DMS53 treated with DMSO at 0.1 percent for 48 hours (cell line): ENCODE results near the gene MFSD6.

Source experiments
- DNase-seq: peaks from one replicate; lab custom pipeline; 2025; ENCODE audit not compliant: unreplicated experiment; lab: John Stamatoyannopoulos, UW

MFSD6 gene

DNA sequence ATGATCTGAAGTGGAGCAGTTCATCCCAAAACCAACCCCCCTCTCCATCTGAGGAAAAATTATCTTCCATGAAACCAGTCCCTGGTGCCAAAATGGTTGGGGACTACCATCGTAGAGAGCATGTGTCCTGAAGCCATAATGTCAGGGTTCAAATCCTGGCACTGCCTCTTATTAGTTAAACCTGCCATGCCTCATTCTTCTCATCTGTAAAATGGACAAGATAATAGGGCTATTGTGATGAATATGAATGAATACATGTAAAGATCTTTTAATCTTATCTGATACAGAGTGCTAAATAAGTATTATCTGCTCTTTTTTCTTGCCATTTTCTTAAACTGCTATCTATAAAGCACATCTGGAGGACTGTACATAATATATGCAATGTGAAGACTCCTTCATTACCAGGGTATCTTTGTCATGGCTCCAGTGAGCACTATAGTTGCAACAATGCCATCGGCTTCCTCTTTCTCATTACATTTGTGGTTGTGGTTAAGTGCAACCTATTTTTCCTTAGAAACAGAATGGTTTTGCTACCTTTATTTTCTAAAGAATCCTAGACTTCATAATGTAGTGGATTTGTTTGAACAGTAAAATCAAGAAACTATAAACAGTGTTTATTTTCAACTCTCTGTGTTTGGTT is 27.0 kb downstream of the MFSD6 start:
- no peak for DNase-seq

DNA sequence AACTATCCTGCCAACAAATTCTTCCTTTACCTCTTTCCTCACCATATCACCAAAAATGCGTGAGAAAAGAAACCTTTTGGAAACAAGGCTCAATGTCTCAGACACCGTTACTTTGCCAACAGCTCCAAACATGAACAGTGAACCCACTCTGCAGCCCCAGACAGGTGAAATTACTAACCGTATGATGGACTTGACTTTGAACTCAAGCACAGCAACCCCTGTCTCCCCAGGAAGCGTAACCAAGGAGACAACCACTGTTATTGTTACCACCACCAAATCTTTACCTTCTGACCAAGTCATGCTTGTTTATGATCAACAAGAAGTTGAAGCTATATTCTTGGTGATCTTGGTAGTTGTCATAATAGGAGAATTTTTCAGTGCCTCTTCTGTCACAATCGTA is 28.4 kb downstream of the MFSD6 start:
- no peak for DNase-seq

DNA sequence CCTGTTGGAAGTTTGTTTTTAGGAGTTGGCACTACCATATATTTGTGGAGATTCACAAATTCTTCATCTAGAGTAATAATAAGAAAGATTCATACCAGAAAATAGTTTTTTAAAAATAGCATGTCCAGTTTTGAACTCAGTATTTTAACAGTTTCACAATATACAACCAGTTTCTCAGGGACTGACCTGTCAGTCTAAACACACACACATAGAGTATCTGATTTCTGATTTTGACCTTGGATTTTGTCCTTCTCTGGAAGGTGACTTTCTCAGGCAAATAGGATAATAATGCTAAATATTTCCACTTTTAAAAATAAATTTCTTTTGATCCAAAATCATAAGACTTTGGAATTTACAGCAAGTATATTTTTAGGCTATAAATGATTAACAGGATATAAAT is 32.0 kb downstream of the MFSD6 start:
- no peak for DNase-seq

DNA sequence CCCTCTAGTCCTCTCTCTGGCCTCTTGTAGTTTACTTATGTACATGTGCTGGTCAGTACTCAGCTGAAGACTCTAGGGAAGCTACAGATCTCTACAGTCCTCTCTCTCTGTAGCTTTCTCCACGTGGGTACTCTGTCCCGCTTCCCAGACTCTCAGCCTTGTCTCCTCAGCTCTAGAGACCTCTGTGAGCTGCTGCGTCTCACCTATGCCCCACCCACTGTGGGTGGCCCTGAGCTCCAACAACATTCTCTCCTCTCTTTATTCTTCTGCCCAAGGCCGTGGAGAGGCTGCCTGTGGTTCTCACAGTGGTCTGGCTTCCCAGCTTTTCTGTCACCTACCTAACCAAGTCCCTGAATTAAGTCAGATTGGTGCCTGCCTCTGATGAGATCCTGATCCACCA is 33.4 kb downstream of the MFSD6 start:
- no peak for DNase-seq

DNA sequence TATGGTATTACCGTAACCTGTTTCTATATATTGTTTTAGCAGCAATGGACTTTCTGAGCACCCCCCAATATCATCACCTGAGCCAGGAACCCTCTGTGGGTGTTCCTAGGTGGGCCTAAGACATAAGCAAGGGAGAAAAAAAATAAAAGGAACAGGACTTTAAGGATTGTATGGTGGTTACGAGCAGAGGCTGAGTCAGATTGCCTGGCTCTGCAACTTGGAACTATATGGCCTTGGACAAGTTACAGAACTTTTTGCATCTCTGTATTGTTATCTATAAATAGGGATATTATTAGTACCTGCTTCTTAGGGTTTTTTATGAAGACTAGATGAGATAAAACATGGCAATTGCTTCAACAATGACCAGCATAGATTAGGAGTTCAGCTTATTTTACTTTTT is 34.9 kb downstream of the MFSD6 start:
- DNase-seq = no peak

DNA sequence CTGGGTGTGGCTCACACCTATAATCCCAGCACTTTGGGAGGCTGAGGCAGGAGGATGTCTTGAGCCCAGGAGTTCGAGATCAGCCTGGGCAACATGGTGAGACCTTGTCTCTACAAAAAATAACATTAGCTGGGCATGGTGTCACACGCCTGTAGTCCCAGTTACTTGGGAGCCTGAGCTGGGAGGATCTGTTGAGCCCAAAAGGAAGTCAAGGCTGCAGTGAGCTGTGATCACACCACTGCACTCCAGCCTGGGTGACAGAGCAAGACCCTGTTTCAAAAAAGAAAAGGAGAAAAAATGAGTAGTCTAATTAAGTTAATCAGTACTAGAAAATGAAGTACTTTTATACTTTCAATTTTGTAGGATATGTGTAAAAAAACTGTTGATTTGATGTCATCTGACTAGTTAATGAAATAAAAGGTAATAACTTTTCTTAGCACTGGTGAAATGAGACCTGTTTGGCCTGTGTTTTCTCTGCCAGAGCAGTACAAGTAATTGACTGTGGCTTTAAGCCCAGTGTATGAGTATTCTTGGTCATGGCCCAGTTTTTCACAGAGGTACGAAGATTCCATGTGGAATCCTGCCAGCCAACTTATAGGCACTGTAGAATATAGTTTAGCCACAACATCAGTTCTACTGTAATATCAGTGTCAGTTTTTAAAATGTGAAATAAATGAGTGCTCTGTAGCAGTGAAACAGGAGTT is 35.8 kb downstream of the MFSD6 start:
- DNase-seq = no peak

DNA sequence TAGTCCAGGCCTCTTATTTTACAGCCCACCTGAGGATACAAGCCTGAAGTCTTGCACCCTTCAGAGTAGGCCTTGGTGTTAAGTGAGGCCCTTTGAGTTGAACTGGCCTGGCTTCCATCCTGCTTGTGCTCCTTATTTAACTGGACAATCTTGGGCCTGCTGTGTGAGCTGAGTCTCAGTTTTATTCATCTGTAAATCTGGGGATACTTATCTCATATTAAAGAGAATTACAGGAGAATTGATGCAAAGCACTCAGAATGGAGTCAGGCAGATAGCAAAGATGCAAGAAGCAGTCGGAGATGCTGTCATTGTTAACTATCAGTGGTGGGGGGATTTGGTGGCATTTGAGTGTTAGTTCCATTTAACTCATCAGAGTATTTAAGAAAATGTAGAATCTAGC is 36.8 kb downstream of the MFSD6 start:
- DNase-seq = no peak

DNA sequence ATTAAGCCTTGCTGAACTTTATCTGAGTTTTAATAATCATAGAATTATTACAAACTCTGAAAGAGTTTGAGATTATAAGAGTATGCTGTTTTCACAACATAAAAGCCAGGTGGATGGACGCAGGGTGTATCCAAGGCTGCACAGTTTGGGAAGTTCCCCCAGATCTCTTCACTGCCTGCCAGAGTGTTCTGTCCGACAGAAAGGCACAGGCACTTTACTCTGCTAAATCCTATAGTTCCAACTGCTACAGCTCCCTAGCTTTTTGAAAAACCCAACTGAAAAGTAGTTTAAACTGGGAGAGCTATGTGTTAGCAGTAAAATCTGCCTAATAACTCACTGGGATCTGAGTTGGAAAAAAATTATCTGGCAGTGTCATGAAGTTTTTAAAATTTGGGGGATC is 38.0 kb downstream of the MFSD6 start:
- DNase-seq = no peak

DNA sequence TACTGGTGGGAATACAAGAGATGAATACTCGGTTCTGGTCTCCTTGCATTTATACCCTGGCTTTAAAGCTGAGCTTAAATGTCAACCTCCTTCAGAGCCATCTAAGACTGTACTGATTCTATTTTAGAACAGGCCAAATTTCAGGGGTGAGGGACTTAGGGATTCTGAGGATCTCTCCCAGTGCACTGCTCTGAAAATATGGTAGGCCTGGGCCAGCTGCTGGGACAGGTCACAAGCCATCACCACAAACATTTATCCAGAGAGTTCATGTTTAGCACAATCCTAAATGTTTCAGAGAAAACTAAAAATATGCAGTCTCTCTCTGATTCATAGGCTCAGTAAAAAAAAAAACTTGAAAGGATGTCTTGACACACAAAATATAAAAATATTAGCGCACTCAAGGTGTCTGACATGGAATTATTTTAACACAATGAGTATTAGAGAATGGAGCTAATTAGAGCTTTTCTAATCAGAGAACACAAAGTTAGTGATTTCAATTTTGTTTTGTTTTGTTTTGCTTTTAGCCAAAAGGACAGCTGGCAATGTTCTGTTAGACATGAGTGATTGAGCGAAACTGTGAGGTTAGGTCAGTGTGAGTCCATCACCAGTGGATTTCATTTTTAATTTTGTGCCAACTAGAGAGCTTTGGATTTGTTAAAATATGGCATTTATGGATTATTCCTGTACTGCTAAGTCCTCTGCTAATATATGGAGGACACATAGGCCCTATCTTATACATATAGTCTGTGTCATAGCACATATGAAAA is 38.8 kb downstream of the MFSD6 start:
- DNase-seq = no peak

DNA sequence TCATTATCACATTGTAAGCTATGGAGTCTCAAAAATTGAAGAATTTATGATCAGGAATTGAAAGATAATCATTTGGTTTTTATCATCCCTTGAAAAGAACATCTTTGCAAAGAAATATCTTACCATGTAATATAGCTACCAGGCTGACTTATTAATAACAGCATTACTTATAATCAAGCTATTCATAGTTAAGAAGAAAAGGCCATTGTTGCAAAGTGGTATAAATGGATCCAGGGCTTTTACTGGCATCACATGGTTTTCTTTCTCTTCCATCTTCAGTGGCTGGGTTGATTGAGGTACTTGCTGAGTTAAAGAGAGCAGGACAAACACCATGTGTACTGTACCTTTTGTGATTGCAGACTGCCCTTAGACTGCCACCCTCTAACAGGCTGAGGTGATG is 39.6 kb downstream of the MFSD6 start:
- DNase-seq = no peak

DNA sequence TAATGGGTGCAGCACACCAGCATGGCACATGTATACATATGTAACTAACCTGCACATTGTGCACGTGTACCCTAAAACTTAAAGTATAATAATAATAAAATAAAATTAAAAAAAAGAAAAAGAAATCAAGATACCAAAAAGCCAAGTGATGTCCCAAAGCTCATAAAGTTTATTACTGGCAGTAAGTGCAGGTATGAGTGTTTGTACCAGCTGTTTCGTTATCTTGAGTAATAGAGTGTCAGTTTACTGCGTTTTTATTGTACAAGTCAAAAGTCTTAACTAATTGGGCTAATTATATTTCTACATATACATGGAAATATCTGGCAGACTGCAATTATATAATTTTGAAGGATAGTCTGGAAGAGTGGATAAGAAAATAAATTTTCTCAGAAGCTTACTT is 41.8 kb downstream of the MFSD6 start:
- no peak for DNase-seq

DNA sequence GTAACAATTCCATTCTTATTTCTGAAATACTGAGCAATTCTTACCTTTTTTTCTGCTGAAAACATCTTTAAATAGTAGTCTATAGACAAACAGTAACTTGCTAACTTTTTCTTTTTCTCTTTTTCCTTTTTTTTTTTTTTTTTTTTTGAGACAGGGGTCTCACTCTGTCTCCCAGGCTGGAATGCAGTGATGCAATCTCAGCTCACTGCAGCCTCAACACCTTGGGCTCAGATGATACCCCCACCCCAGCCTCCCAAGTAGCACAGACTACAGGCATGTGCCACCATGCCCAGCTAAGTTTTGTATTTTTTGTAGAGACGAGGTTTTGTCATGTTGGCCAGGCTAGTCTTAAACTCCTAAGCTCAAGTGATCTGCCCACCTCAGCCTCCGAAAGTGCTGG is 42.2 kb downstream of the MFSD6 start:
- DNase-seq = no peak

DNA sequence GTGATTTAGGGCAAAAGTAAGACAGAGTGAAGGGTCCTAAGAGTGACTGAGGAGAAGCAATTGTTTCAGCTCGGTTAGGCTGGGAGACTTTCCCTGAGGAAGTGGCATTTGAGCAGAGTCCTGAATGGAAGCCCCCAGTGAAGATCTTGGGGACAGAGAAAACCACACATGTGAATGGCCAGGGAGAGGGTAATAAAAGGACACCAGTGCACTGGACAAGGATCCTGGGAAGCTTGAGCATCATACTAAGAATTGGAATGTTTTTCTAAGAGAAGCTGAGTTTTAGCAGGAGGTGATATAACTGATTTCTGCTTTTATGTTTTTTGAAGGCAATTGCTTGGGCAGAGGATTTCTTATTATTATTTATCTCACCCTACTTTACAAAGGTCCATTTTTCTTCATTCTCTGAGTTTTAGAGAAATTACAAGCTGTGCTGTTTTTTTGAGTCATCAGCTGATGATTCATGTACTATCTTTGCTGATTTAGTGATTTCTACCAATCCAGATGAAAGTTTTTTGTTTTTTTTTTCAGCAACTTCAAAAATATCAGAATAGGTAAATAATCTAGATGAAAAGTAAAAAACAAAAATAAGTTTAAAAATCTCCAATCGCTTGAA is 43.5 kb downstream of the MFSD6 start:
- no peak for DNase-seq

DNA sequence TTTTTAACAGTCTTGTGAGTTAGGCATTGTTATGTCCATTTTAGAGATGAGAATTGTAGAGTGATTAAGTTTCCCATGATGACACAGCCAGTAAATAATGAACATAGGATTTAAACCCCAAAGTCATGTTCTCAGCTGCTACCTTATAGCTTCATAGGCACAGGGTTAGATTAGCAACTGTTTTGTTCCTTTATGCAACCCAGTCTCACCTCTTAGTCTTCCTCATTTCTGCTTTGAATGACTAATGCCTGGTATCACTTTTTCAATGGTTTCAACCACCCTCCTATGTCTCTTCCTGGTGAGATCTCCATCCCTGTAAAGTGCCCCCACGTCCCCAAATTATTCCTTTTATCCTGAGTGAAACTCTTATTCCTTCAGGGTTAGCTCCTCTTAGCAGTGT is 44.3 kb downstream of the MFSD6 start:
- DNase-seq = no peak

DNA sequence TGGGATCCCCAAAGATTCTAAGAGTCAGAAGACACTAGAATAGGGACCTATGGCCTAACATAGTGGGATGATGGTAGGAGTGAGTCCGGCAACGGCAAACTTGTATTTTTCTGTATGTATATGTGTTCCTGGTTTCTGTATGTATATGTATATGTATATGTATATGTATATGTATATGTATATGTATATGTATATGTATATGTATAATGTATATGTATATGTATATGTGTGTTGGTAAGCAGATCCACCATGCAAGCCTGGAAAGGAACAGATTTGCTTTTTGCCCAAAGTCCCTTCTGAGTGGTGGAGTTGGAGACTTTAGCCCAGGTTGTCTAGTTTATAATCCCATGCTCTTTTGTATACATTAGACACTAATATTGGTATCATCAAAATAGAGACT is 46.6 kb downstream of the MFSD6 start:
- DNase-seq = no peak

DNA sequence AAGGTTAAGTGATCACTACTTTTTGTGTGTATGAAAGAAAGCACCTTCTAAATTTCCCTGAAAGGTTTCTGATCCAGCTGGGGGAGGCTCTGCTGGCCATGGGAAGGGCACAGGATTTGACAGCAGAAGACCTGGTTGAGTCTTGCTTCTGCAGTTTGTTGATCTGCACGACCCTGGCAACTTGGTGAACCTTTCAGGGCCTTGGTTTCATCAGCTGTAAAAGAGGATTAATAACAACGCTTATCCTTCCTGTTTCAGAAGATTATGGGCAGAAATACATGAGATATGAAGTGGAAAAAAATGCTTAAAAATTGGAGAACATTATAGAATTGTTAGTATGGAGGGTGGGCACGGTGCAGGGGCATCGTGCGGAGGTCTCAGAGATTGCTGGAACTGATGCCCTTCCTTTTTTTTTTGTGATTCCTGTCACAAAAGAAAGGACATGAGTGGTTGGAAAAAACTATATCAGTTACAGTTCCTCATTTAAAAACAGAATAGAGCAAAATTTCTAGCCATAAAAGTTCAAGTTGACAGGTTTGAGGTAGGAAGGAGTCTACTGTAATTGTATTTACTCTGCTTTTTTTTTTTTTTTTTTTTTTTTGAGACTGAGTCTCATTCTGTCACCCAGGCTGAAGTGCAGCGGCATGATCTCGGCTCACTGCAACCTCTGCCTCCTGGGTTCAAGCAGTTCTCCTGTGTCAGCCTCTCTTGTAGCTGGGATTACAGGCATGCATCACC is 47.4 kb downstream of the MFSD6 start:
- DNase-seq = no peak

DNA sequence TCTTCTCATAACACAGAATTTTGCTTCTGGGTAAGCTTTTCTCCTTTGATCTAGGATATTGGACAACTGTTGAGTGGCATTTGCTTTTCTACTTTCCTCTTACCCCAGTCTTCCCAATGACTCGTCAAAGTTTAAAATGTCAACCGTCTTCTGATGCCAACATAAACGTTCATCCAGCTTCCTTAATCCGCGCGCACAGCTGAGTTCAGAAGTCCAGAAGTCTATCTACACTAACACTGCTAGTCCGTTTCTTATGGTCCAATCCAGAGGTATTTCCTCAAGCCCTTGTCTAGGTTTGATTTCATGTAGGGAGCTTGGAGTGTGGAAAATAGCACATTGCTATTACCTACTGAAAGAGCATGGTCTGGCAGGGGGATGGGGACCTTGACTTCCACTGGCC is 48.7 kb downstream of the MFSD6 start:
- no peak for DNase-seq

DNA sequence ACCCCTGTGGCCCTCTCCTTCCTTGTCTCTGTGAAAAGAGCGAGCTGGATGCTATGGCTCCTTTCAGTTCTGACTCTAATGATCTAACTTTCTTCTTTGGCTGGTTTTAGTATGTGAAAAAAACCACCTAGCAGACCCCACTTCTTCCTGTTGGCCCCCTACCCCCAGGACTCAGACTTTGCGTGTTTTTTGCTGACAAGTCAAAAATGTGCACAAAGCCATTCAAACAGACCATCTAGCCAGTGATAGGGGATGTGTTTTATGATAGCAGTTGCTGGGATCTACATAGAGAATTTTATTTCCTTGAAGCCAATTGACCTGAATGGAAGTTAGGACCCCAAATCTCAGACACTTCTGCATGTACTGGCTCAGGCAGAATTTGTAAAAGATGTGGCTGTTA is 49.1 kb downstream of the MFSD6 start:
- DNase-seq = no peak

DNA sequence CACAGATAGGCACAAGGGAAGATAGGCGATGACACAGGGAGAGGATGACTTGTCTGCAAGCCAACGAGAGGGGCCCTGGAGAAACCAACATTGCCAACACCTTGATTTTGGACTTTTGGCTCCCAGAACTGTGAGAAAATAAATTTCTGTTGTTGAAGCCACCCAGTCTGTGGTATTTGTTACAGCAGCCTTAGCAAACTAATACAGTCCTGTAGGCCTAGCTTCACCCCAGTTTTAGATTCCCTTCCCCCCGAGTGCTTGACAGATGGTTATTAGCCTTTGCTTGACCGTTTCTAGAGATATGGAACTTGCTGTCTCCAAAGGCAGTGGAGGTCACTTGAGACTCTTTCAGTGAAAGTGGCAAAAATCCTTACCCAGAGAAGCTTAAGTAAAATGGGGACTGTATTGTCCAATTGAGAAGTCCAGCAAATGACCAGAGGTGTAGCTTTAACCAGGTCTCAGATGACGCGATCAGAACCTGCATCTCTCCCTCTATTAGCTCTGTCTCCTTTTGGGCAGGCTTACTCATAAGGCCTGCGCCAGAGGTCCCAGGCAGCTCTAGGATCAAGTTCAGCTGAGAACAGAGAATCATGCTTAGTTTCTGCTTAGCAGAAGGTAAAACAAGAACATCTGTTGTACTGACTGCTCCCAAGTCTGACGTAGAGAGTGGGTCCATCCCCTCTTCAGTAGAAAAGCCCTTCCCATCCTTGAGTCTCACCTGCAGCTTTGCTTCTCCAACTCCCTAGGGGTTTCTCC is 50.4 kb downstream of the MFSD6 start:
- no peak for DNase-seq

DNA sequence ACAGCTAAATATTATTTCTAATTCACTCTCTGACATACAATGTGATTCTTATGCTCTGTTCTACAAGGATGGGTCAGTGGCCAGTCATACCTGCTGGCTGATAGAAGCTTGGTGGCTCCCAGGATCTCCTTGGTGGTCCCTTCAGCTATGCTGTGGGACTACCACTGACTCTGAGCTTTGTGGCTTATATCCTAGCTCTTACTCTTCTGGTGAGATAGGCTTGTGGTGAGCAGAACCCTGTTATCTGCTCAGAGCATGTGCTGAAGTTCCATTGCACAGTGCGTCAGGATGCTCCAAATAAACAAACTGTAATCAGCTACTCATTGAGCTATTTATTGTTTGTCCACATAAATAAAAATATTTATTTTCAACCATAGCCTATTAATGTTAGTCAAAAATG is 51.7 kb downstream of the MFSD6 start:
- DNase-seq = no peak

DNA sequence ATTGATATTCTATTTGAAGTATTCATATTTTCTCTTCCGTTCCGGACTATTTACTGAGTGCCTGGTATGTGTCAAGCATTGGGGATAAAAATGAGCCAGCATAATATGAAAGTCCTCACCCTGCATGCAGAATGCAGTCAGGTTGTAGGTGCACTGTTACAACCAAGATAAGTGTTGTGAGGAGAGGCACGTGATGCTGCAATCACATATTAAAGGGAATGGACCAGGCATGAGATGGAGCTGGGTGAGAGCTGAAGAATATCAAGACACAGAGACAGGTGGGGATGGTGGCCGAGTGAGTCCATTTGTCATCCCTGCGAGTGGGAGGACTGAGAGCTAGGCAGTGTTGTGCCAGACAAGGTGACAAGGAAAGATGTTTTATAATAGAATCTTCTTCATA is 52.3 kb downstream of the MFSD6 start:
- no peak for DNase-seq
